Natural killer cell (primary cell): ENCODE results near the gene HOXB4. TPM values are rescaled to one million over a fixed set of nuclear protein-coding genes. Genes with fewer than 3 reads are reported as not detected.

ENCODE experiments used
- ATAC-seq, 3 donors: fragments of 150-1000 bp in 2 of 3; fragments of 200-7000 bp in 1 of 3; cut with Tn5 transposase; 1 replicate in 1 of 3; 2 replicates in 2 of 3; pipeline ENCODE4 v1.10.0; 2021; ENCODE audit warnings: mild to moderate bottlenecking in 2 of 3, moderate library complexity in 2 of 3
- DNase-seq, 2 donors: peaks; one replicate each; pipeline versions ENCODE4 v3.0.0 to v3.0.0-alpha.2; 2013 to 2021; ENCODE audit warnings: mixed read lengths in 1 of 2
- H3K27ac ChIP-seq: one replicate; pipeline ENCODE4 v1.5.1; 2013; ENCODE audit warnings: mild to moderate bottlenecking, low read length
- H3K27me3 ChIP-seq: one replicate; pipeline ENCODE4 v1.6.1; 2013; ENCODE audit warnings: low read length; ENCODE audit not compliant: control insufficient read depth, insufficient read depth
- H3K36me3 ChIP-seq: one replicate; pipeline ENCODE4 v1.6.1; 2013; ENCODE audit warnings: low read length; ENCODE audit not compliant: control insufficient read depth, insufficient read depth
- H3K4me1 ChIP-seq: one replicate; pipeline ENCODE4 v1.6.1; 2013; ENCODE audit warnings: low read length; ENCODE audit not compliant: control insufficient read depth, insufficient read depth
- H3K4me3 ChIP-seq: one replicate; pipeline ENCODE4 v1.5.1; 2013; ENCODE audit warnings: low read length
- H3K9me3 ChIP-seq: one replicate; pipeline ENCODE4 v1.6.1; 2013; ENCODE audit warnings: low read length; ENCODE audit not compliant: control insufficient read depth, insufficient read depth
- H3K27ac Mint-ChIP-seq, 2 donors: one replicate each; pipeline ENCODE4 v1.8.0; 2022; ENCODE audit warnings: mild to moderate bottlenecking in 2 of 2, mixed read lengths in 2 of 2, moderate library complexity in 1 of 2
- H3K27me3 Mint-ChIP-seq, 2 donors: one replicate each; pipeline ENCODE4 v1.8.0; 2022; ENCODE audit warnings: low read depth in 2 of 2, mixed read lengths in 2 of 2
- H3K36me3 Mint-ChIP-seq: one replicate; pipeline ENCODE4 v1.8.0; 2022; ENCODE audit warnings: mixed read lengths
- H3K4me1 Mint-ChIP-seq, 2 donors: one replicate each; pipeline ENCODE4 v1.8.0; 2022; ENCODE audit warnings: mixed read lengths in 2 of 2
- H3K4me3 Mint-ChIP-seq: one replicate; pipeline ENCODE4 v1.8.0; 2022; ENCODE audit warnings: mild to moderate bottlenecking, moderate library complexity, mixed read lengths
- H3K9me3 Mint-ChIP-seq, 2 donors: one replicate each; pipeline ENCODE4 v1.8.0; 2022; ENCODE audit warnings: mixed read lengths in 2 of 2
- WGBS: methylation state at CpG from one replicate; pipeline ENCODE4 v1.1.7; 2013; ENCODE audit warnings: missing lambda C conversion rate; ENCODE audit not compliant: insufficient coverage; 5-methylcytosine and 5-hydroxymethylcytosine counted together
- intact Hi-C: fragments of 100-400 bp; cut with micrococcal nuclease; formaldehyde crosslinking; loops from one replicate; pipeline ENCODE4 v1.14.2; 2022
- total RNA-seq, 4 donors: library from RNA; stranded (reverse); fragments of 120-200 nt in 1 of 4; gene quantifications; one replicate each; pipeline versions ENCODE4 v1.2.3 to v1.2.4, GENCODE V29; 2013 to 2022
- TF ChIP-seq, protein P1 (sequence below): fragments of 200-600 bp; IDR thresholded peaks from one replicate; pipeline ENCODE4 v1.8.0; 2022; ENCODE audit warnings: antibody characterized with exemption

Gene HOXB4
- total RNA-seq, 3 donors from 2014 or later (not counting 1 experiment from before 2014, with no cell fraction given): 3.5 to 6.7 (median 5.7) TPM

- peak overlapping the region; percentile 30 for H3K4me3 ChIP-seq
- Mint-ChIP-seq H3K27me3 (peaks cover 80 to 90% of the 10 kb centered on the region in 2 donors), H3K9me3 (no peaks in the 10 kb centered on the region), H3K36me3 (no peaks in the 10 kb centered on the region), H3K4me1 (peaks cover 44 to 48% of the 10 kb centered on the region in 2 donors), H3K27ac (peak overlapping the region in 1 of 2 donors; percentile 81), H3K4me3 (peak overlapping the region; percentile 89)
- no peak for DNase-seq
- no peak overlapping the region for H3K27ac ChIP-seq
- ATAC-seq: no peak
- H3K9me3 ChIP-seq: no peaks in the 10 kb centered on the region
- H3K4me1 ChIP-seq: peaks cover 56% of the 10 kb centered on the region
- intact Hi-C loops: loop anchor here (2.0 kb wide), 1 partner anchor 15 kb away; no protein-coding TSS in a partner anchor
- TF ChIP-seq, protein P1, sequence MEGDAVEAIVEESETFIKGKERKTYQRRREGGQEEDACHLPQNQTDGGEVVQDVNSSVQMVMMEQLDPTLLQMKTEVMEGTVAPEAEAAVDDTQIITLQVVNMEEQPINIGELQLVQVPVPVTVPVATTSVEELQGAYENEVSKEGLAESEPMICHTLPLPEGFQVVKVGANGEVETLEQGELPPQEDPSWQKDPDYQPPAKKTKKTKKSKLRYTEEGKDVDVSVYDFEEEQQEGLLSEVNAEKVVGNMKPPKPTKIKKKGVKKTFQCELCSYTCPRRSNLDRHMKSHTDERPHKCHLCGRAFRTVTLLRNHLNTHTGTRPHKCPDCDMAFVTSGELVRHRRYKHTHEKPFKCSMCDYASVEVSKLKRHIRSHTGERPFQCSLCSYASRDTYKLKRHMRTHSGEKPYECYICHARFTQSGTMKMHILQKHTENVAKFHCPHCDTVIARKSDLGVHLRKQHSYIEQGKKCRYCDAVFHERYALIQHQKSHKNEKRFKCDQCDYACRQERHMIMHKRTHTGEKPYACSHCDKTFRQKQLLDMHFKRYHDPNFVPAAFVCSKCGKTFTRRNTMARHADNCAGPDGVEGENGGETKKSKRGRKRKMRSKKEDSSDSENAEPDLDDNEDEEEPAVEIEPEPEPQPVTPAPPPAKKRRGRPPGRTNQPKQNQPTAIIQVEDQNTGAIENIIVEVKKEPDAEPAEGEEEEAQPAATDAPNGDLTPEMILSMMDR: no peak
- H3K36me3 ChIP-seq: no peaks in the 10 kb centered on the region
- WGBS: 0% methylated on average over 16 of the region's 16 CpGs
- H3K27me3 ChIP-seq: peaks cover 84% of the 10 kb centered on the region
These were observed 19.3 kb upstream of the HOXB4 start for GRCh38 chr17:48597528-48597777.

DNA sequence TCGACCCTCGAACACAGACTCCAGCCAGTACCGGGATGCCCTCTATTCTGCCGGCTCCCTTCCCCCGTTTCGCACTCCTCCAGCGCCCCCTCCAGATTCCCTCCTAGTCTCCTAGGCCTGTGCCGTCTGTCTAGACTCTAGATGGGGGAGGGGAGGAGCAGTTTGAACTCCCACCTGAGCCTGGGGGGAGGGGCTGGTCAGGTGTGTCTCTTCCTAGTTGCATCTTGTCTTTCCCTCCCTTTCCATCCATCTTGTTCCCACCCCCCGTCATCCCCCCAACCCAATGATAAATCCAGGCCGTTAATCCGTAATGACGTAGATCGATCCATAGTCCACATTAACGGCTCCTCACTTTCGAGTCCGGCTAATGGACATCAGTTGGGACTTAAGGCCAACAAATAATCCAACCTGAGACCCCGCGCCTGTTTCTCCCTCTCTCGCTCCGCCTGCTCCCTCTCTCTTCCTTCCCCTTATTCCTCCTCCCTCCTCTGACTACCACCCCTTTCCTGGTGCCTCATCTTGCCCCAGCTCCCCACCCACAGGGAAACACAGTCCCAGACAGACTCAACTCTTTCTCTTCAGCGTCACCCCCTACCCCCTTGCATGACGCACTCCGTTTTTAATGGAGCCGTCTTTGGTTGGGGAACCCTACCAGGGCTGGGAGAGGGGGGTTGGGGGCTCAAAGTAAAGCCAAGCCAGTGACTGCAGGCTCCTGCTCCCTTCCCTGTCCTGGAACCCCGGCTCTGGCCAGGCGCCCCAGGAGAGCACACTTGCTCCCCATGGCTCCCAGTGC lies 18.8 kb upstream of the HOXB4 start:
- H3K27ac ChIP-seq: no peak overlapping the region

GRCh38 chr17:48596000-48596734 lies 18.0 kb upstream of the HOXB4 start:
- WGBS: 27% methylated on average over 54 of the region's 54 CpGs
- peaks cover 85 to 89% of the 10 kb centered on the region in 2 donors for H3K27me3 Mint-ChIP-seq
- Histone ChIP-seq H3K27ac (no peak overlapping the region), H3K27me3 (peaks cover 74% of the 10 kb centered on the region), H3K4me1 (peaks cover 49% of the 10 kb centered on the region), H3K4me3 (no peak overlapping the region), H3K36me3 (no peaks in the 10 kb centered on the region), H3K9me3 (no peaks in the 10 kb centered on the region)
- H3K9me3 Mint-ChIP-seq: no peaks in the 10 kb centered on the region
- H3K27ac Mint-ChIP-seq: peak overlapping the region in 1 of 2 donors; percentile 12
- H3K36me3 Mint-ChIP-seq: no peaks in the 10 kb centered on the region
- TF ChIP-seq, protein P1: no peak
- H3K4me1 Mint-ChIP-seq: peaks cover 45 to 49% of the 10 kb centered on the region in 2 donors
- no peak for ATAC-seq
- DNase-seq: peak in 1 of 2 donors; percentile 58
- intact Hi-C loops: loop anchor here (2.0 kb wide), 1 partner anchor 17 kb away; no protein-coding TSS in a partner anchor
- H3K4me3 Mint-ChIP-seq: peak overlapping the region; percentile 89

More for the DNA sequence above, 18.8 kb upstream of the HOXB4 start:
- TF ChIP-seq, protein P1: no peak
- Mint-ChIP-seq H3K27me3 (peaks cover 85 to 91% of the 10 kb centered on the region in 2 donors), H3K4me1 (peaks cover 45 to 49% of the 10 kb centered on the region in 2 donors), H3K4me3 (peak overlapping the region; percentile 89), H3K36me3 (no peaks in the 10 kb centered on the region), H3K27ac (peak overlapping the region in 1 of 2 donors; percentile 81), H3K9me3 (no peaks in the 10 kb centered on the region)
- Histone ChIP-seq H3K4me1 (peaks cover 56% of the 10 kb centered on the region), H3K9me3 (no peaks in the 10 kb centered on the region), H3K36me3 (no peaks in the 10 kb centered on the region), H3K4me3 (peak overlapping the region; percentile 30), H3K27me3 (peaks cover 82% of the 10 kb centered on the region)
- DNase-seq (no peak), ATAC-seq (no peak)
- WGBS: 8% methylated on average over 19 of the region's 26 CpGs
- intact Hi-C loops: loop anchor here (2.0 kb wide), 1 partner anchor 16 kb away; no protein-coding TSS in a partner anchor
